Activated naive CD4-positive, alpha-beta T cell treated with anti-CD3 and anti-CD28 coated beads, Interleukin-2, amount 50 U/mL, for 24 hours (primary cell): ENCODE measurements around the gene C6orf136.

Experiments used
- H3K27ac Mint-ChIP-seq: one replicate; pipeline ENCODE4 v1.8.0; 2021; ENCODE audit warnings: mild to moderate bottlenecking, mixed read lengths
- H3K27me3 Mint-ChIP-seq: one replicate; pipeline ENCODE4 v1.8.0; 2021; ENCODE audit warnings: mixed read lengths
- H3K36me3 Mint-ChIP-seq: one replicate; pipeline ENCODE4 v1.8.0; 2021; ENCODE audit warnings: mixed read lengths
- H3K4me1 Mint-ChIP-seq: one replicate; pipeline ENCODE4 v1.8.0; 2021; ENCODE audit warnings: mixed read lengths
- H3K4me3 Mint-ChIP-seq: one replicate; pipeline ENCODE4 v1.8.0; 2021; ENCODE audit warnings: mild to moderate bottlenecking, mixed read lengths
- H3K9me3 Mint-ChIP-seq: one replicate; pipeline ENCODE4 v1.8.0; 2021; ENCODE audit warnings: mixed read lengths

Gene C6orf136

DNA sequence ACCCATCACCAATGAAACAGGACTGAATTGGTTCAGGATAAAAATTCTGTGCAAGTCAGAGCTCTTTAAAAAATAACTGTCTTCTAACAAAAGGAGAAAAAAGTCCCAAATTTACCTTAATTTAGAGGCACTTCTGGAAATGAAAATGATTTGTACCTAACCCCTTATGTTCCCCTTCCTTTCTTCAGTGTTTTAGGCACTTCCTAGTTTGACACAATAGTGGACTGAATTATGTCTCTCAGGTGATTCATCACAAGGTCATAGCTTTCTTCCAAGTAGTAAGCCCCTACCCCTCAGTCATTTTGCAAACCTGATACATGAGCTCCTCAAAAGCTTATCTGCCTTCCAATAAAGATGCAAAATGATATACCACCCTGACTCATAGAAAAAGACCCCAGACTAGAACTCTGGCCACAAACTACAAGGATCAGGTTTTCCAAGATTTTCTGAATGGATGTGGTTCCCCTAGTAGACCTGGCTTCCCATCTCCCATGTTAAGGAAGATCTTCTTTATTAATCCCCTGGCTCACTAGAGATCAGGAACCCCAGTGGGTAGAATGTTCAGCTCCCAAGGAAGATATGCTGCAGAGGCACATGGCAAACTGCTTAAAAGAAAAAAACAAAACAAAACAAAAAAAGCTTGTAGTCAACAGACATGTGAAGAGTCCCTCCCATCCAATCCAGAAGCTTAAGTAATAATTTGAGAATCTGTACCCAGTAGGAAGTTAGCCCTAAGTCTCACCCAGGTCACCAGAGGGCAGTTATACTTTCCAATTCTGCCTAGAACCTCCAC lies 33.5 kb upstream of the C6orf136 start:
- H3K4me1 Mint-ChIP-seq, result peaks cover 62% of the 10 kb centered on the region
- no peaks in the 10 kb centered on the region for H3K9me3 Mint-ChIP-seq
- peak overlapping the region; percentile 73 for H3K27ac Mint-ChIP-seq
- peaks cover 44% of the 10 kb centered on the region for H3K36me3 Mint-ChIP-seq
- H3K27me3 Mint-ChIP-seq, result no peaks in the 10 kb centered on the region
- H3K4me3 Mint-ChIP-seq, result peak overlapping the region; percentile 94

- H3K36me3 Mint-ChIP-seq, result peaks cover 44% of the 10 kb centered on the region
- H3K4me1 Mint-ChIP-seq, result peaks cover 62% of the 10 kb centered on the region
These were observed 32.7 kb upstream of the C6orf136 start for GRCh38 chr6:30614044-30614842.

GRCh38 chr6:30614843-30615218 lies 32.1 kb upstream of the C6orf136 start:
- Mint-ChIP-seq H3K27ac (peak overlapping the region; percentile 99), H3K4me1 (peaks cover 62% of the 10 kb centered on the region), H3K36me3 (peaks cover 44% of the 10 kb centered on the region), H3K9me3 (no peaks in the 10 kb centered on the region), H3K4me3 (peak overlapping the region; percentile 94), H3K27me3 (no peaks in the 10 kb centered on the region)

More at GRCh38 chr6:30614044-30614842, 32.7 kb upstream of the C6orf136 start:
- Mint-ChIP-seq H3K27ac (peak overlapping the region; percentile 99), H3K27me3 (no peaks in the 10 kb centered on the region), H3K4me3 (peak overlapping the region; percentile 94), H3K9me3 (no peaks in the 10 kb centered on the region)

DNA sequence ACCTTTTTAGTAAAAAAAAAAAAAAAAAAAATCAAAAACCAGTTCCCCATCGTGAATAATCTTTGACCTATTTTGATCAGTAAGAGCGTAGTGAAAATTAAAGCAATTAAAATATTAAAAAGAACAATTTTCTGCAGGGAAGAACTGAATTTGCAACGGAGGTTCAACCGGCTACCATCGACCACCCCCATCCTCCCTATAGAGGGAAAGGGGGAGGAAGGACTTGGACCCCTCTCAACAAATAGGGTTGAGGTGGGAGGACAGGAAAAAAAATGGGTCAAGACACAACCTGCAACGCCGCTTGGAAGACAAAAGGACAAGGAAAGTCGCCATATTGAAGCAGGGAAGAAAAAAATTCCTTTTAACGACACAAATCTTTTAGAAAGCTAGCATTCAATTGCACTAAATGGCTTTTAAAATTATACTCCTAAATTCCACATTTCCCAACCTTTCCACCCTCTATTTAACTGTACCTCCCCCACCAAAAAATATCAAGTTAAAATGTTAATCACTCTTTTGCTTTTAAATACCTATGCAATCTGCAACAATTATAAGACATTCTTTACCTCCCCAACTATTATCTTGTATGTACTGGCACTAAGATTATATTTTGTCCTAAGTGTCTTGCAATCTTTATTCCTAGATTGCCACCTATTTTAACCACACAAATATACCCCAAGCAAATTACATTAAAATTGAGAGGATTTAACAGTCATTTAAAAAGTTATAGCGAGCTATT lies 31.5 kb upstream of the C6orf136 start:
- H3K27me3 Mint-ChIP-seq, result no peaks in the 10 kb centered on the region
- peak overlapping the region; percentile 99 for H3K27ac Mint-ChIP-seq
- H3K4me3 Mint-ChIP-seq, result peak overlapping the region; percentile 94
- peaks cover 44% of the 10 kb centered on the region for H3K36me3 Mint-ChIP-seq
- peaks cover 56% of the 10 kb centered on the region for H3K4me1 Mint-ChIP-seq
- no peaks in the 10 kb centered on the region for H3K9me3 Mint-ChIP-seq

GRCh38 chr6:30615958-30616810 lies 30.7 kb upstream of the C6orf136 start:
- Mint-ChIP-seq H3K36me3 (peaks cover 44% of the 10 kb centered on the region), H3K9me3 (no peaks in the 10 kb centered on the region), H3K27me3 (no peaks in the 10 kb centered on the region), H3K4me3 (peak overlapping the region; percentile 94), H3K27ac (peak overlapping the region; percentile 99), H3K4me1 (peaks cover 48% of the 10 kb centered on the region)

GRCh38 chr6:30616811-30617564 lies 29.9 kb upstream of the C6orf136 start, which contains the start of gene PPP1R10:
Gene PPP1R10 (minus strand): TSS chr6:30617243. CDS start chr6:30609944, 7,299 bp downstream.
- Mint-ChIP-seq H3K36me3 (peaks cover 39% of the 10 kb centered on the region), H3K27me3 (no peaks in the 10 kb centered on the region), H3K4me1 (peaks cover 40% of the 10 kb centered on the region), H3K27ac (peak within 1 kb of the TSS; percentile 99), H3K9me3 (no peaks in the 10 kb centered on the region), H3K4me3 (peak within 1 kb of the TSS; percentile 94)

- Mint-ChIP-seq H3K27me3 (no peaks in the 10 kb centered on the region), H3K27ac (peak within 1 kb of the TSS; percentile 99), H3K36me3 (peaks cover 40% of the 10 kb centered on the region), H3K9me3 (no peaks in the 10 kb centered on the region), H3K4me3 (peak within 1 kb of the TSS; percentile 94), H3K4me1 (peaks cover 34% of the 10 kb centered on the region)
These were observed 29.2 kb upstream of the C6orf136 start, which contains the start of gene MRPS18B for GRCh38 chr6:30617565-30618269. Gene MRPS18B (plus strand): TSS chr6:30617840. CDS start chr6:30617866, 26 bp downstream.

GRCh38 chr6:30618270-30618797 lies 28.6 kb upstream of the C6orf136 start:
- Mint-ChIP-seq H3K4me3 (peak overlapping the region; percentile 94), H3K27me3 (no peaks in the 10 kb centered on the region), H3K4me1 (peaks cover 28% of the 10 kb centered on the region), H3K36me3 (peaks cover 38% of the 10 kb centered on the region), H3K27ac (peak overlapping the region; percentile 99), H3K9me3 (no peaks in the 10 kb centered on the region)

DNA sequence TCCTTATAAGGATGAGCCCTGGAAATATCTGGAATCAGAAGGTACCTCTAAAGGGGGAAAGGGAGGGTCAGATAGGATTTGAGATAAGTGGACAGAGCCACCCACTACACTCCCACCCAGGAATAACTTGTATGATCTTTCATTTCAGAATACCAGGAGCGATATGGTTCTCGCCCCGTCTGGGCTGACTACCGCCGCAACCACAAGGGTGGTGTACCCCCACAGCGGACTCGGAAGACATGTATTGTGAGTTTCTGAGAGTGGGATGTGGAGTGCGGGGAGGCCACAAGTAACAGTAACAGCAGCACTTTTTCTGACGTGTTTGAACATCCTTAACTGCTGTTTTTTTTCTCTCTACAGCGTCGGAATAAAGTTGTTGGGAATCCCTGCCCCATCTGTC lies 27.4 kb upstream of the C6orf136 start:
- H3K27ac Mint-ChIP-seq, result peak overlapping the region; percentile 99
- H3K4me3 Mint-ChIP-seq, result peak overlapping the region; percentile 94
- no peaks in the 10 kb centered on the region for H3K27me3 Mint-ChIP-seq

DNA sequence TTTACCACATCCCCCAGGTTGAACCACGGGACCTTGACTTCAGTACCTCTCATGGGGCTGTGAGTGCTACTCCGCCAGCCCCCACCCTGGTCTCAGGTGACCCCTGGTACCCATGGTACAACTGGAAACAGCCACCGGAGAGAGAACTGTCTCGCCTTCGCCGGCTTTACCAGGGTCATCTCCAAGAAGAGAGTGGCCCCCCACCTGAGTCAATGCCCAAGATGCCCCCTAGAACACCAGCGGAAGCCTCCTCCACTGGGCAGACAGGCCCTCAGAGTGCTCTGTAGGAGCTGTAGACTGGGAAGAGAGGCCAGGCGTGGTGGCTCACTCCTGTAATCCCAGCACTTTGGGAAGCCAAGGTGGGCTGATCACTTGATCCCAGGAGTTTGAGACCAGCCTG lies 21.4 kb upstream of the C6orf136 start:
- H3K4me1 Mint-ChIP-seq, result peaks cover 25% of the 10 kb centered on the region
- no peaks in the 10 kb centered on the region for H3K27me3 Mint-ChIP-seq
- H3K9me3 Mint-ChIP-seq, result no peaks in the 10 kb centered on the region
- no peak overlapping the region for H3K4me3 Mint-ChIP-seq
- peak overlapping the region; percentile 46 for H3K27ac Mint-ChIP-seq
- H3K36me3 Mint-ChIP-seq, result peaks cover 6% of the 10 kb centered on the region

More for the DNA sequence above, 27.4 kb upstream of the C6orf136 start:
- Mint-ChIP-seq H3K4me1 (peaks cover 16% of the 10 kb centered on the region), H3K36me3 (peaks cover 30% of the 10 kb centered on the region), H3K9me3 (no peaks in the 10 kb centered on the region)

- no peaks in the 10 kb centered on the region for H3K27me3 Mint-ChIP-seq
- H3K36me3 Mint-ChIP-seq, result peaks cover 10% of the 10 kb centered on the region
- peak within 1 kb of the TSS; percentile 92 for H3K27ac Mint-ChIP-seq
- H3K4me1 Mint-ChIP-seq, result peaks cover 25% of the 10 kb centered on the region
- no peaks in the 10 kb centered on the region for H3K9me3 Mint-ChIP-seq
- H3K4me3 Mint-ChIP-seq, result peak within 1 kb of the TSS; percentile 93
These were observed 20.2 kb upstream of the C6orf136 start, which contains the start of gene ATAT1 for GRCh38 chr6:30626484-30627366. Gene ATAT1 (plus strand): TSS chr6:30626874.

- no peaks in the 10 kb centered on the region for H3K27me3 Mint-ChIP-seq
- peaks cover 14% of the 10 kb centered on the region for H3K36me3 Mint-ChIP-seq
- no peak overlapping the region for H3K27ac Mint-ChIP-seq
- no peak overlapping the region for H3K4me3 Mint-ChIP-seq
- H3K9me3 Mint-ChIP-seq, result no peaks in the 10 kb centered on the region
- peaks cover 5% of the 10 kb centered on the region for H3K4me1 Mint-ChIP-seq
These were observed 11.1 kb upstream of the C6orf136 start for GRCh38 chr6:30635834-30636233.
